Aortic smooth muscle cell (primary cell): ENCODE measurements around the gene CHIC1. TPM values are rescaled to one million over a fixed set of nuclear protein-coding genes. Genes with fewer than 3 reads are reported as not detected.

Experiments
- total RNA-seq: library from RNA; depleted of rRNA; stranded (reverse); fragments of >200 nt; gene quantifications from 2 replicates; pipeline ENCODE4 v1.2.3, GENCODE V29; 2014

Gene CHIC1
- 10.2 and 11.6 TPM in 2 replicates for total RNA-seq

GRCh38 chrX:73562984-73563737, at the start of gene CHIC1:
Gene CHIC1 (plus strand): TSS chrX:73563197. CDS start chrX:73563285, 88 bp downstream.

Other genes starting within 250 kb of the CHIC1 start
- not detected in 2 replicates for gene CDX4, start 116.1 kb upstream of the CHIC1 start, total RNA-seq